Retinal pigment epithelial cell (primary cell): ENCODE measurements around the gene AFF3.

ENCODE experiments used
- DNase-seq: peaks from one replicate; pipeline ENCODE4 v3.0.0-alpha.2; 2010; ENCODE audit warnings: low read depth
- H3K4me3 ChIP-seq: 2 replicates; pipeline ENCODE4 v1.5.1; 2011; ENCODE audit warnings: mild to moderate bottlenecking, low read length, control low read depth, moderate library complexity
- CTCF ChIP-seq: conservative IDR thresholded peaks from 2 replicates; pipeline ENCODE4 v1.5.1; 2011; ENCODE audit warnings: low read depth, low read length, control low read depth, inconsistent platforms

Gene AFF3

GRCh38 chr2:100036026-100036425 lies 106.4 kb downstream of the AFF3 start:
- DNase-seq, result no peak
- no peak for TF ChIP-seq CTCF
- no peak overlapping the region for H3K4me3 ChIP-seq

- no peak for DNase-seq
- no peak for TF ChIP-seq CTCF
- H3K4me3 ChIP-seq, result no peak overlapping the region
Measured at GRCh38 chr2:100034431-100034830, 108.0 kb downstream of the AFF3 start.

- TF ChIP-seq CTCF, result no peak
- no peak for DNase-seq
- H3K4me3 ChIP-seq, result no peak overlapping the region
Measured at GRCh38 chr2:100033976-100034375, 108.4 kb downstream of the AFF3 start.

GRCh38 chr2:100031604-100032003 lies 110.8 kb downstream of the AFF3 start:
- TF ChIP-seq CTCF, result no peak
- no peak for DNase-seq
- H3K4me3 ChIP-seq, result no peak overlapping the region

- H3K4me3 ChIP-seq, result no peak overlapping the region
- DNase-seq, result no peak
- TF ChIP-seq CTCF, result no peak
Measured at GRCh38 chr2:100029460-100029859, 112.9 kb downstream of the AFF3 start.

GRCh38 chr2:100021791-100022340 lies 120.5 kb downstream of the AFF3 start:
- TF ChIP-seq CTCF, result no peak
- DNase-seq, result no peak
- H3K4me3 ChIP-seq, result no peak overlapping the region

GRCh38 chr2:100019499-100019898 lies 122.9 kb downstream of the AFF3 start:
- no peak for DNase-seq
- H3K4me3 ChIP-seq, result no peak overlapping the region
- TF ChIP-seq CTCF, result no peak
